ENCODE results near the gene CNNM4.

CNNM4 gene

GRCh38 chr2:96771796-96772618 is 11.3 kb downstream of the CNNM4 start (continued):
- no peak for TF ChIP-seq ZNF623 (tag by site-specific recombination; IDR thresholded peaks at IDR 0.05)
- no peak for TF ChIP-seq ZNF148 (tag by site-specific recombination; IDR thresholded peaks at IDR 0.05; ENCODE audit: borderline replicate concordance)
- TF ChIP-seq SCRT1 (tag by site-specific recombination; IDR thresholded peaks at IDR 0.05; ENCODE audit: borderline replicate concordance), result no peak
- TF ChIP-seq, protein P1, sequence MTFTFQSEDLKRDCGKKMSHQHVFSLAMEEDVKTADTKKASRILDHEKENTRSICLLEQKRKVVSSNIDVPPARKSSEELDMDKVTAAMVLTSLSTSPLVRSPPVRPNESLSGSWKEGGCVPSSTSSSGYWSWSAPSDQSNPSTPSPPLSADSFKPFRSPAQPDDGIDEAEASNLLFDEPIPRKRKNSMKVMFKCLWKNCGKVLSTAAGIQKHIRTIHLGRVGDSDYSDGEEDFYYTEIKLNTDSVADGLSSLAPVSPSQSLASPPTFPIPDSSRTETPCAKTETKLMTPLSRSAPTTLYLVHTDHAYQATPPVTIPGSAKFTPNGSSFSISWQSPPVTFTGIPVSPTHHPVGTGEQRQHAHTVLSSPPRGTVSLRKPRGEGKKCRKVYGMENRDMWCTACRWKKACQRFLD (tag by site-specific recombination; IDR thresholded peaks at IDR 0.05), result no peak

DNA sequence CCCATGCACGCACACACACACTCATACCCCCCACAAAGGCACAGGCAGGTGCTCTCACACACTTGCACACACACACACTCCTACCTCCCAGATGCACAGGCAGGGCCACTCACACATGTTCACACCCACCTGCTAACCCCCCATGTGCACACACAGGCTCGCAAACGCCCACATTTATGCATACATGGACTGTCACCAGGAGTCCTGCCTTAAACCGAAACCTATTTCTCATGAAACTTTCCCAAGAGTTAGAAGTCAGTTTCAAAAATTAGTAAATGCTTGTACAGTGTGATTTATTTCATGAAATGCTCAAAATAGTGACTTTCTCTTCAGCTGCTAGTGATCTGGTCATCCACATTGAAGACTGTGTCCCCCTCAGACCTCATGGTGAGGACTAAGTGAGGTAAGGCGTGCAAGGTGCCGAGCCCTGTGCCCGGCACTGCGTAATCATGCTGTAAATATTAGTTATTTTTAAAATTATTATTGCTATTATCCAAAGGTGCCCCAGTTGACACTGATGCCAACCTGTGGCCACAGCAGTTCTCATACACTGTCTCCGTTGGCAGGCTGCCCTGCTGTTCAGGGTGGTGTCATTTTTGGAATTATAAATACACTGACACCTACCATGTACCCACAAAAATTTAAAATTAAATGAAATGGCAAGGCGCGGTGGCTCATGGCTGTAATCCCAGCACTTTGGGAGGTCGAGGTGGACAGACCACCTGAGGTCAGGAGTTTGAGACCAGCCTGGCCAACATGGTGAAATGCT is 12.4 kb downstream of the CNNM4 start:
- no peaks in the 10 kb centered on the region for H3K9me3 ChIP-seq (ENCODE audit: control insufficient read depth, insufficient read depth, low read depth, low read length)
- peaks cover 0 to 21% of the 10 kb centered on the region in 2 experiments; a peak in 2 of 3 replicates for H3K36me3 ChIP-seq (ENCODE audit: control insufficient read depth in 2 of 2, insufficient read depth in 1 of 2, low read length in 2 of 2)
- ChIA-PET CTCF (interaction anchor here (1.1 to 4.3 kb wide), 2 partner anchors 10 to 85 kb away, joined by 3 to 48 read pairs; partner anchors contain the start of genes ANKRD39 and CNNM4), POLR2A (no interaction called here)
- TF ChIP-seq, protein P2, sequence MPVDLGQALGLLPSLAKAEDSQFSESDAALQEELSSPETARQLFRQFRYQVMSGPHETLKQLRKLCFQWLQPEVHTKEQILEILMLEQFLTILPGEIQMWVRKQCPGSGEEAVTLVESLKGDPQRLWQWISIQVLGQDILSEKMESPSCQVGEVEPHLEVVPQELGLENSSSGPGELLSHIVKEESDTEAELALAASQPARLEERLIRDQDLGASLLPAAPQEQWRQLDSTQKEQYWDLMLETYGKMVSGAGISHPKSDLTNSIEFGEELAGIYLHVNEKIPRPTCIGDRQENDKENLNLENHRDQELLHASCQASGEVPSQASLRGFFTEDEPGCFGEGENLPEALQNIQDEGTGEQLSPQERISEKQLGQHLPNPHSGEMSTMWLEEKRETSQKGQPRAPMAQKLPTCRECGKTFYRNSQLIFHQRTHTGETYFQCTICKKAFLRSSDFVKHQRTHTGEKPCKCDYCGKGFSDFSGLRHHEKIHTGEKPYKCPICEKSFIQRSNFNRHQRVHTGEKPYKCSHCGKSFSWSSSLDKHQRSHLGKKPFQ (tag by site-specific recombination; IDR thresholded peaks at IDR 0.05), result 0 out of 2 replicates have a peak, but pooled peaks have one; percentile 22
- TF ChIP-seq ZNF544 (tag by site-specific recombination; IDR thresholded peaks at IDR 0.05) (no peak), GLIS2 (tag by site-specific recombination; IDR thresholded peaks at IDR 0.05) (0 out of 2 replicates have a peak, but pooled peaks have one; percentile 16), EGR2 (tag by site-specific recombination; IDR thresholded peaks at IDR 0.05; ENCODE audit: low read depth) (peak; percentile 91), ZNF350 (tag by site-specific recombination; IDR thresholded peaks at IDR 0.05) (no peak), ZNF138 (tag by site-specific recombination; IDR thresholded peaks at IDR 0.05; ENCODE audit: borderline replicate concordance) (no peak), REPIN1 (tag by site-specific recombination; IDR thresholded peaks at IDR 0.05; ENCODE audit: low read depth) (no peak), GLIS1 (tag by site-specific recombination; IDR thresholded peaks at IDR 0.05) (peak; percentile 26; the same call in 1 of the 2 replicates), ZFHX2 (tag by site-specific recombination; conservative IDR thresholded peaks at IDR 0.05) (peak; percentile 96)
- TF ChIP-seq, protein P3, sequence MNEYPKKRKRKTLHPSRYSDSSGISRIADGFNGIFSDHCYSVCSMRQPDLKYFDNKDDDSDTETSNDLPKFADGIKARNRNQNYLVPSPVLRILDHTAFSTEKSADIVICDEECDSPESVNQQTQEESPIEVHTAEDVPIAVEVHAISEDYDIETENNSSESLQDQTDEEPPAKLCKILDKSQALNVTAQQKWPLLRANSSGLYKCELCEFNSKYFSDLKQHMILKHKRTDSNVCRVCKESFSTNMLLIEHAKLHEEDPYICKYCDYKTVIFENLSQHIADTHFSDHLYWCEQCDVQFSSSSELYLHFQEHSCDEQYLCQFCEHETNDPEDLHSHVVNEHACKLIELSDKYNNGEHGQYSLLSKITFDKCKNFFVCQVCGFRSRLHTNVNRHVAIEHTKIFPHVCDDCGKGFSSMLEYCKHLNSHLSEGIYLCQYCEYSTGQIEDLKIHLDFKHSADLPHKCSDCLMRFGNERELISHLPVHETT (tag by site-specific recombination; IDR thresholded peaks at IDR 0.05), result no peak
- no peaks in the 10 kb centered on the region for H3K4me1 ChIP-seq (ENCODE audit: control insufficient read depth, insufficient read depth, low read length)
- no peak overlapping the region for H3K4me3 ChIP-seq (ENCODE audit: low read depth, low read length)
- no peak overlapping the region for H3K27ac ChIP-seq (ENCODE audit: extremely low read depth, low read depth, low read length)
